Measurements from ENCODE around the gene TMEM144. TPM values are rescaled to one million over a fixed set of nuclear protein-coding genes. Genes with fewer than 3 reads are reported as not detected.
A peak's percentile ranks its signal among the peaks of the same experiment; 100 is the strongest.

Gene TMEM144
- total RNA-seq, 1 donor from 2014 or later = 4.1 TPM

GRCh38 chr4:158172261-158173258 is 37.7 kb upstream of the TMEM144 start, which contains the start of gene GASK1B:
Gene GASK1B (minus strand): TSS chr4:158173025. CDS start chr4:158171375, 1,650 bp downstream.
- peaks cover 2% of the 10 kb centered on the region for H3K27me3 Mint-ChIP-seq (ENCODE audit: insufficient read depth, low read depth)
- TF ChIP-seq CTCF (IDR thresholded peaks at IDR 0.05) (peak; percentile 76), EZH2 (IDR thresholded peaks at IDR 0.05) (no peak), EZH2phosphoT487 (IDR thresholded peaks at IDR 0.05) (no peak)
- peak within 1 kb of the TSS; percentile 32 for H3K27ac Mint-ChIP-seq
- no peaks in the 10 kb centered on the region for H3K9me3 Mint-ChIP-seq
- no peaks in the 10 kb centered on the region for H3K36me3 ChIP-seq
- H4K20me1 ChIP-seq (ENCODE audit: low read depth) = no peaks in the 10 kb centered on the region
- no peaks in the 10 kb centered on the region for H3K27me3 ChIP-seq
- no peaks in the 10 kb centered on the region for H3K79me2 ChIP-seq (ENCODE audit: low read depth)
- H3K9ac ChIP-seq = no peak within 1 kb of the TSS
- H3F3A ChIP-seq (ENCODE audit: low read depth) = no peaks in the 10 kb centered on the region
- no peaks in the 10 kb centered on the region for H3K9me3 ChIP-seq (ENCODE audit: low read depth)
- H3K4me3 Mint-ChIP-seq = peak within 1 kb of the TSS; percentile 46
- no peak within 1 kb of the TSS for H3K4me3 ChIP-seq
- H3K4me1 ChIP-seq = no peaks in the 10 kb centered on the region
- H2AFZ ChIP-seq (replicated peaks) = no peak within 1 kb of the TSS
- H3K36me3 Mint-ChIP-seq = no peaks in the 10 kb centered on the region
- peak; percentile 49 for DNase-seq (ENCODE audit: low spot score)
- H3K4me1 Mint-ChIP-seq = peaks cover 18% of the 10 kb centered on the region
- no peak within 1 kb of the TSS for H3K4me2 ChIP-seq
- H3K27ac ChIP-seq = no peak within 1 kb of the TSS

GRCh38 chr4:158176108-158176507 is 34.2 kb upstream of the TMEM144 start:
- Histone ChIP-seq H3K4me1 (no peaks in the 10 kb centered on the region), H3K9ac (no peak overlapping the region), H3F3A (ENCODE audit: low read depth) (no peaks in the 10 kb centered on the region), H2AFZ (replicated peaks) (no peak overlapping the region), H3K4me2 (no peak overlapping the region), H3K79me2 (ENCODE audit: low read depth) (no peaks in the 10 kb centered on the region), H3K9me3 (ENCODE audit: low read depth) (no peaks in the 10 kb centered on the region), H3K36me3 (no peaks in the 10 kb centered on the region), H3K4me3 (no peak overlapping the region), H3K27ac (no peak overlapping the region), H4K20me1 (ENCODE audit: low read depth) (no peaks in the 10 kb centered on the region), H3K27me3 (no peaks in the 10 kb centered on the region)
- H3K36me3 Mint-ChIP-seq = no peaks in the 10 kb centered on the region
- no peak overlapping the region for H3K4me3 Mint-ChIP-seq
- H3K4me1 Mint-ChIP-seq = peaks cover 9% of the 10 kb centered on the region
- H3K27ac Mint-ChIP-seq = no peak overlapping the region
- TF ChIP-seq EZH2phosphoT487 (IDR thresholded peaks at IDR 0.05) (no peak), CTCF (IDR thresholded peaks at IDR 0.05) (no peak), EZH2 (IDR thresholded peaks at IDR 0.05) (no peak)
- H3K9me3 Mint-ChIP-seq = no peaks in the 10 kb centered on the region
- DNase-seq (ENCODE audit: low spot score) = no peak
- peaks cover 2% of the 10 kb centered on the region for H3K27me3 Mint-ChIP-seq (ENCODE audit: insufficient read depth, low read depth)

- H2AFZ ChIP-seq (replicated peaks) = no peak overlapping the region
- Mint-ChIP-seq H3K36me3 (no peaks in the 10 kb centered on the region), H3K4me1 (peaks cover 9% of the 10 kb centered on the region), H3K27ac (no peak overlapping the region), H3K4me3 (no peak overlapping the region), H3K27me3 (ENCODE audit: insufficient read depth, low read depth) (peaks cover 2% of the 10 kb centered on the region), H3K9me3 (no peaks in the 10 kb centered on the region)
- no peak overlapping the region for H3K4me3 ChIP-seq
- H3K9me3 ChIP-seq (ENCODE audit: low read depth) = no peaks in the 10 kb centered on the region
- DNase-seq (ENCODE audit: low spot score) = no peak
- H4K20me1 ChIP-seq (ENCODE audit: low read depth) = no peaks in the 10 kb centered on the region
- no peak overlapping the region for H3K27ac ChIP-seq
- no peak overlapping the region for H3K9ac ChIP-seq
- no peaks in the 10 kb centered on the region for H3K4me1 ChIP-seq
- H3K27me3 ChIP-seq = no peaks in the 10 kb centered on the region
- H3F3A ChIP-seq (ENCODE audit: low read depth) = no peaks in the 10 kb centered on the region
- no peaks in the 10 kb centered on the region for H3K36me3 ChIP-seq
- H3K4me2 ChIP-seq = no peak overlapping the region
- no peaks in the 10 kb centered on the region for H3K79me2 ChIP-seq (ENCODE audit: low read depth)
- TF ChIP-seq EZH2 (IDR thresholded peaks at IDR 0.05) (no peak), EZH2phosphoT487 (IDR thresholded peaks at IDR 0.05) (no peak), CTCF (IDR thresholded peaks at IDR 0.05) (no peak)
Measured at GRCh38 chr4:158176776-158177175, 33.5 kb upstream of the TMEM144 start.

All from neural progenitor cell (in vitro differentiated cells).